ENCODE data around the gene WDR38. TPM values are rescaled to one million over a fixed set of nuclear protein-coding genes. Genes with fewer than 3 reads are reported as not detected.

WDR38 gene
- polyA plus RNA-seq, 1 donor (not counting 4 experiments of a cell fraction or from before 2014, with no cell fraction given): not detected

GRCh38 chr9:124860582-124861341, 7.5 kb downstream of the WDR38 start:
- no peak for DNase-seq (ENCODE audit: low read depth, low spot score)
- H3K4me1 ChIP-seq (ENCODE audit: control insufficient read depth, extremely low read depth, insufficient read depth, low read length): peaks cover 31% of the 10 kb centered on the region

GRCh38 chr9:124861342-124862229, 8.3 kb downstream of the WDR38 start, which contains the start of the genes ARPC5L and RPL35:
Gene ARPC5L (plus strand): TSS chr9:124862130. CDS start chr9:124869291, 7,161 bp downstream.
Gene RPL35 (minus strand): TSS chr9:124861957. CDS start chr9:124861912, 45 bp downstream.
- Histone ChIP-seq H3K4me3 (ENCODE audit: control insufficient read depth in 2 of 3, extremely low read depth in 1 of 3, insufficient read depth in 2 of 3, low read depth in 1 of 3, low read length in 3 of 3) (peak within 1 kb of the TSS; percentile 92 to 95 (median 94)), H3K9ac (ENCODE audit: control insufficient read depth, extremely low read depth, insufficient read depth, low read length) (peak within 1 kb of the TSS; percentile 96), H3K9me1 (ENCODE audit: control insufficient read depth, extremely low read depth, insufficient read depth, low read length) (no peaks in the 10 kb centered on the region), H3K36me3 (ENCODE audit: control insufficient read depth in 2 of 2, extremely low read depth in 1 of 2, insufficient read depth in 2 of 2, low read length in 2 of 2) (peaks cover 33 to 46% of the 10 kb centered on the region in 2 experiments), H3K4me2 (ENCODE audit: control insufficient read depth, extremely low read depth, insufficient read depth, low read depth, low read length) (peak within 1 kb of the TSS; percentile 97), H3K27ac (ENCODE audit: control insufficient read depth, insufficient read depth, low read length) (peak within 1 kb of the TSS; percentile 91), H3K9me3 (ENCODE audit: control insufficient read depth, low read depth, low read length) (no peaks in the 10 kb centered on the region), H2AFZ (ENCODE audit: control insufficient read depth, low read length) (peak within 1 kb of the TSS; percentile 99), H4K20me1 (ENCODE audit: control insufficient read depth, extremely low read depth, insufficient read depth, low read length) (peaks cover 38% of the 10 kb centered on the region), H3K4me1 (ENCODE audit: control insufficient read depth, extremely low read depth, insufficient read depth, low read length) (peaks cover 31% of the 10 kb centered on the region), H3K79me2 (ENCODE audit: control insufficient read depth, insufficient read depth, low read length) (peaks cover 38% of the 10 kb centered on the region), H3K27me3 (ENCODE audit: control insufficient read depth, extremely low read depth, insufficient read depth, low read length) (no peaks in the 10 kb centered on the region)
- FAIRE-seq: no peak
- dilution Hi-C loops (cut with MboI; ENCODE audit: extremely low pct_ligation_motif_present, low sequenced_read_pairs): no loop called here
- no peak for TF ChIP-seq EZH2 (IDR thresholded peaks at IDR 0.05; ENCODE audit: low read length)
- peak in 2 of 3 experiments; percentile 23 to 31 for TF ChIP-seq CTCF (optimal IDR thresholded peaks at IDR 0.05 in 1 of 3, IDR thresholded peaks at IDR 0.05 in 1 of 3, conservative IDR thresholded peaks at IDR 0.05 in 1 of 3; ENCODE audit: extremely low read depth in 1 of 3, insufficient read depth in 2 of 3, low read length in 3 of 3)
- DNase-seq (ENCODE audit: low read depth, low spot score): no peak

More at GRCh38 chr9:124860582-124861341, 7.5 kb downstream of the WDR38 start:
- no peaks in the 10 kb centered on the region for H3K27me3 ChIP-seq (ENCODE audit: control insufficient read depth, extremely low read depth, insufficient read depth, low read length)
- peak overlapping the region; percentile 91 for H3K27ac ChIP-seq (ENCODE audit: control insufficient read depth, insufficient read depth, low read length)
- H3K79me2 ChIP-seq (ENCODE audit: control insufficient read depth, insufficient read depth, low read length): peaks cover 38% of the 10 kb centered on the region
- H2AFZ ChIP-seq (ENCODE audit: control insufficient read depth, low read length): no peak overlapping the region
- TF ChIP-seq EZH2 (IDR thresholded peaks at IDR 0.05; ENCODE audit: low read length): no peak
- no peak for TF ChIP-seq CTCF (optimal IDR thresholded peaks at IDR 0.05 in 1 of 3, IDR thresholded peaks at IDR 0.05 in 1 of 3, conservative IDR thresholded peaks at IDR 0.05 in 1 of 3; ENCODE audit: extremely low read depth in 1 of 3, insufficient read depth in 2 of 3, low read length in 3 of 3)
- H3K9me1 ChIP-seq (ENCODE audit: control insufficient read depth, extremely low read depth, insufficient read depth, low read length): no peaks in the 10 kb centered on the region
- peak overlapping the region; percentile 96 for H3K9ac ChIP-seq (ENCODE audit: control insufficient read depth, extremely low read depth, insufficient read depth, low read length)
- no peaks in the 10 kb centered on the region for H3K9me3 ChIP-seq (ENCODE audit: control insufficient read depth, low read depth, low read length)
- peaks cover 34 to 49% of the 10 kb centered on the region in 2 experiments for H3K36me3 ChIP-seq (ENCODE audit: control insufficient read depth in 2 of 2, extremely low read depth in 1 of 2, insufficient read depth in 2 of 2, low read length in 2 of 2)
- dilution Hi-C loops (cut with MboI; ENCODE audit: extremely low pct_ligation_motif_present, low sequenced_read_pairs): no loop called here
- peak overlapping the region; percentile 89 for H3K4me2 ChIP-seq (ENCODE audit: control insufficient read depth, extremely low read depth, insufficient read depth, low read depth, low read length)
- no peak for FAIRE-seq
- peaks cover 45% of the 10 kb centered on the region for H4K20me1 ChIP-seq (ENCODE audit: control insufficient read depth, extremely low read depth, insufficient read depth, low read length)
- H3K4me3 ChIP-seq (ENCODE audit: control insufficient read depth in 2 of 3, extremely low read depth in 1 of 3, insufficient read depth in 2 of 3, low read depth in 1 of 3, low read length in 3 of 3): peak overlapping the region; percentile 92 to 95 (median 94)

Data from keratinocyte (primary cell).